PC-3 (cell line): ENCODE measurements around the gene TARM1.

Experiments used
- EZH2phosphoT487 ChIP-seq: fragments of 300-600 bp; sonication (generic); IDR thresholded peaks from 2 replicates; pipeline ENCODE4 v1.6.1; 2018; ENCODE audit warnings: mild to moderate bottlenecking, antibody characterized with exemption, low read length, borderline replicate concordance
- TF ChIP-seq, protein P1 (sequence below): fragments of 300-600 bp; sonication (generic); conservative IDR thresholded peaks from 2 replicates; pipeline ENCODE4 v1.5.1; 2017; ENCODE audit warnings: antibody characterized with exemption, low read depth, mild to moderate bottlenecking, low read length

DNA sequence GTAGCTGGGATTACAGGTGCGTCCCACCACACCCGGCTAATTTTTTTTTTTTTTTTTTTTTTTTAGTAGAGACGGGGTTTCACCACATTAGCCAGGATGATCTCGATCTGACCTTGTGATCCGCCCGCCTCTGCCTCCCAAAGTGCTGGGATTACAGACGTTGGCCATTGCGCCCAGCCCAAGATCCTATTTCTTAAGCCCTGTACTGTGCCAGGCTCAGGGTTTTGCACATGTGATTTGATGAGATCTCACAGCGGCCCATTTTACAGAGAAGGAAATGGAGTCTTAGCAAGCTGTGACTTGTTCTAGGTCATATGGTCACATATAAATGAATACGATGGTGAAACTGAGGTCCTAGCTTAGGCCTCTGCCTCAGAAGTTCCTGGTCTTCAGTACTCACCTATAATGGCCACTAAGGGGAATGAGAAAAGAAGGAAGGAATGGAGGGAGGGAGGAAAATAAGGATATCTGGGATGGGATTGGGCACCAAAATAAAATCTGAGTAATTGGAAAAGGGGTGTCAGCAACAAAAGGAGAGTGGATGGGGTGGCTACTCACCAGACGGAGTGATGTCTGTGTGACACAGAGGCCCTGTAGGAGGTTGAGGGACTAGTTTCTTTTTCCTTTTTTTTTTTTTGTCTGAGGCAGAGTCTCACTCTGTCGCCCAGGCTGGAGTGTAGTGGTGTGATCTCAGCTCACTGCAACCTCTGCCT lies 18.2 kb upstream of the TARM1 start:
- TF ChIP-seq, protein P1, sequence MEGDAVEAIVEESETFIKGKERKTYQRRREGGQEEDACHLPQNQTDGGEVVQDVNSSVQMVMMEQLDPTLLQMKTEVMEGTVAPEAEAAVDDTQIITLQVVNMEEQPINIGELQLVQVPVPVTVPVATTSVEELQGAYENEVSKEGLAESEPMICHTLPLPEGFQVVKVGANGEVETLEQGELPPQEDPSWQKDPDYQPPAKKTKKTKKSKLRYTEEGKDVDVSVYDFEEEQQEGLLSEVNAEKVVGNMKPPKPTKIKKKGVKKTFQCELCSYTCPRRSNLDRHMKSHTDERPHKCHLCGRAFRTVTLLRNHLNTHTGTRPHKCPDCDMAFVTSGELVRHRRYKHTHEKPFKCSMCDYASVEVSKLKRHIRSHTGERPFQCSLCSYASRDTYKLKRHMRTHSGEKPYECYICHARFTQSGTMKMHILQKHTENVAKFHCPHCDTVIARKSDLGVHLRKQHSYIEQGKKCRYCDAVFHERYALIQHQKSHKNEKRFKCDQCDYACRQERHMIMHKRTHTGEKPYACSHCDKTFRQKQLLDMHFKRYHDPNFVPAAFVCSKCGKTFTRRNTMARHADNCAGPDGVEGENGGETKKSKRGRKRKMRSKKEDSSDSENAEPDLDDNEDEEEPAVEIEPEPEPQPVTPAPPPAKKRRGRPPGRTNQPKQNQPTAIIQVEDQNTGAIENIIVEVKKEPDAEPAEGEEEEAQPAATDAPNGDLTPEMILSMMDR: no peak
- no peak for TF ChIP-seq EZH2phosphoT487
